Measurements from ENCODE around the gene HOXC6.
A peak's percentile ranks its signal among the peaks of the same experiment; 100 is the strongest.

The HOXC6 gene

DNA sequence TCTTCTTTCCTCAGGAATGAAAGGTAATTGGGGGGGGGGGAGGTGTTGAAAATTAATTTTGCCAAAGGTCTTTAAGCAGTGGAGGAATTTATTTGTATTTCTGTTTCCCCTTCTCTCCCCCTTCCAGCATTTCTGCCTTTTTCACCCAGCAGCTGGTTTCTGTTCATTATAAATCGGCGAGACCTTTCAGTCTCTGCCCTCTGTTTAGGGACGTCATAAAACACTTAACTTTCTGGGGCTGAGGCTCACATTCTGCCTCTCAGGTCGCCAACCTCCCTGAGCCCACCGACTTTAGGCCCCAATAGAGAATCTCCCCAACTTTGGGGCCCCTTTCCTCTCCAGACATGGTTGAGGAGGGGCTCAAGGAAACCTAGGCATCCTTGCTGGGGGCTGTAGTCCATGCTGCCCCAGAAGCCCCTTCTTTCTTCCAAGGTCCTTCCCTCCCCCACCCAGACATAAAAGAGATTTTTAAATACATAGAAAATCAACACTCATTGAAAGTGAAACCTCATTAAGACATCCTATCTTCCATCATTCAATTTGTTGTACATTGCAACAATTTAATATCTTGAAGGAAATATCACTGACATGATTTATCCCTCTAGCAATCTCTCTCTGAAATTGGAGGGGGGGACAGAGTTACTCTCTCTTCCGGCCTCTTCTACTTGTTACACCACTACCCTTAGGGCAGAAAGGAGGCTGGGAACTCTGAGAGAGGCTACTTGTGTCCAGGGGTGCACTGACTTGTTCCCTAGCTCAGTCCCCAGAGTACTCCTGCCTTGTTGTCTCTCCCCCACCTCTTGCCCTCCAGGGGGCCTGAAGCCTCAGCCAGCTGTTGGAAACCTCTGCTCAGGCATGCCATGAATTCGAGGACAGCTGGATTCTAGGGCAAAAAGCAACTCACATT, 2.5 kb upstream of the HOXC6 start (continued):
- no peak for TF ChIP-seq PRDM2 (tag by site-specific recombination; IDR thresholded peaks at IDR 0.05; ENCODE audit: borderline replicate concordance)
- no peak for TF ChIP-seq ZNF670 (tag by site-specific recombination; IDR thresholded peaks at IDR 0.05; ENCODE audit: low read depth)
- TF ChIP-seq GLIS1 (tag by site-specific recombination; IDR thresholded peaks at IDR 0.05) = peak; percentile 98
- TF ChIP-seq, protein P1, sequence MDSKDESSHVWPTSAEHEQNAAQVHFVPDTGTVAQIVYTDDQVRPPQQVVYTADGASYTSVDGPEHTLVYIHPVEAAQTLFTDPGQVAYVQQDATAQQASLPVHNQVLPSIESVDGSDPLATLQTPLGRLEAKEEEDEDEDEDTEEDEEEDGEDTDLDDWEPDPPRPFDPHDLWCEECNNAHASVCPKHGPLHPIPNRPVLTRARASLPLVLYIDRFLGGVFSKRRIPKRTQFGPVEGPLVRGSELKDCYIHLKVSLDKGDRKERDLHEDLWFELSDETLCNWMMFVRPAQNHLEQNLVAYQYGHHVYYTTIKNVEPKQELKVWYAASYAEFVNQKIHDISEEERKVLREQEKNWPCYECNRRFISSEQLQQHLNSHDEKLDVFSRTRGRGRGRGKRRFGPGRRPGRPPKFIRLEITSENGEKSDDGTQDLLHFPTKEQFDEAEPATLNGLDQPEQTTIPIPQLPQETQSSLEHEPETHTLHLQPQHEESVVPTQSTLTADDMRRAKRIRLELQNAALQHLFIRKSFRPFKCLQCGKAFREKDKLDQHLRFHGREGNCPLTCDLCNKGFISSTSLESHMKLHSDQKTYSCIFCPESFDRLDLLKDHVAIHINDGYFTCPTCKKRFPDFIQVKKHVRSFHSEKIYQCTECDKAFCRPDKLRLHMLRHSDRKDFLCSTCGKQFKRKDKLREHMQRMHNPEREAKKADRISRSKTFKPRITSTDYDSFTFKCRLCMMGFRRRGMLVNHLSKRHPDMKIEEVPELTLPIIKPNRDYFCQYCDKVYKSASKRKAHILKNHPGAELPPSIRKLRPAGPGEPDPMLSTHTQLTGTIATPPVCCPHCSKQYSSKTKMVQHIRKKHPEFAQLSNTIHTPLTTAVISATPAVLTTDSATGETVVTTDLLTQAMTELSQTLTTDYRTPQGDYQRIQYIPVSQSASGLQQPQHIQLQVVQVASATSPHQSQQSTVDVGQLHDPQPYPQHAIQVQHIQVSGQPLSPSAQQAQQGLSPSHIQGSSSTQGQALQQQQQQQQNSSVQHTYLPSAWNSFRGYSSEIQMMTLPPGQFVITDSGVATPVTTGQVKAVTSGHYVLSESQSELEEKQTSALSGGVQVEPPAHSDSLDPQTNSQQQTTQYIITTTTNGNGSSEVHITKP (tag by site-specific recombination; IDR thresholded peaks at IDR 0.05) = peak; percentile 33; the same call in 1 of the 2 replicates
- no peak; the same call in 1 of the 2 replicates for TF ChIP-seq ZNF335 (tag by site-specific recombination; conservative IDR thresholded peaks at IDR 0.05)
- no peak for TF ChIP-seq ZNF473 (tag by site-specific recombination; IDR thresholded peaks at IDR 0.05)
- peak; percentile 42; the same call in 1 of the 2 replicates for TF ChIP-seq ZBTB8A (tag by site-specific recombination; IDR thresholded peaks at IDR 0.05)
- TF ChIP-seq ZNF561 (tag by site-specific recombination; IDR thresholded peaks at IDR 0.05; ENCODE audit: borderline replicate concordance) = no peak
- TF ChIP-seq ZNF146 (tag by site-specific recombination; IDR thresholded peaks at IDR 0.05) = no peak
- no peak for TF ChIP-seq ZNF513 (tag by site-specific recombination; IDR thresholded peaks at IDR 0.05)
- no peak for TF ChIP-seq ZNF169 (tag by site-specific recombination; IDR thresholded peaks at IDR 0.05)
- TF ChIP-seq, protein P2, sequence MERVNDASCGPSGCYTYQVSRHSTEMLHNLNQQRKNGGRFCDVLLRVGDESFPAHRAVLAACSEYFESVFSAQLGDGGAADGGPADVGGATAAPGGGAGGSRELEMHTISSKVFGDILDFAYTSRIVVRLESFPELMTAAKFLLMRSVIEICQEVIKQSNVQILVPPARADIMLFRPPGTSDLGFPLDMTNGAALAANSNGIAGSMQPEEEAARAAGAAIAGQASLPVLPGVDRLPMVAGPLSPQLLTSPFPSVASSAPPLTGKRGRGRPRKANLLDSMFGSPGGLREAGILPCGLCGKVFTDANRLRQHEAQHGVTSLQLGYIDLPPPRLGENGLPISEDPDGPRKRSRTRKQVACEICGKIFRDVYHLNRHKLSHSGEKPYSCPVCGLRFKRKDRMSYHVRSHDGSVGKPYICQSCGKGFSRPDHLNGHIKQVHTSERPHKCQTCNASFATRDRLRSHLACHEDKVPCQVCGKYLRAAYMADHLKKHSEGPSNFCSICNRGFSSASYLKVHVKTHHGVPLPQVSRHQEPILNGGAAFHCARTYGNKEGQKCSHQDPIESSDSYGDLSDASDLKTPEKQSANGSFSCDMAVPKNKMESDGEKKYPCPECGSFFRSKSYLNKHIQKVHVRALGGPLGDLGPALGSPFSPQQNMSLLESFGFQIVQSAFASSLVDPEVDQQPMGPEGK (tag by site-specific recombination; IDR thresholded peaks at IDR 0.05) = peak; percentile 63; the same call in 1 of the 2 replicates
- TF ChIP-seq ZNF37A (tag by site-specific recombination; IDR thresholded peaks at IDR 0.05) = no peak
- no peak for TF ChIP-seq ZNF544 (tag by site-specific recombination; IDR thresholded peaks at IDR 0.05)
- no peak for TF ChIP-seq TRIM28 (IDR thresholded peaks at IDR 0.05; ENCODE audit: borderline replicate concordance, low read length)
- no peak for TF ChIP-seq ZNF274 (IDR thresholded peaks at IDR 0.05; ENCODE audit: low read length)
- no peak for TF ChIP-seq ZNF274 (tag by site-specific recombination; IDR thresholded peaks at IDR 0.05; ENCODE audit: borderline replicate concordance)
- no peak for TF ChIP-seq RBAK (tag by site-specific recombination; IDR thresholded peaks at IDR 0.05)
- TF ChIP-seq ZNF555 (tag by site-specific recombination; conservative IDR thresholded peaks at IDR 0.05) = no peak
- no peak for TF ChIP-seq ZNF223 (tag by site-specific recombination; IDR thresholded peaks at IDR 0.05)
- TF ChIP-seq, protein P3, sequence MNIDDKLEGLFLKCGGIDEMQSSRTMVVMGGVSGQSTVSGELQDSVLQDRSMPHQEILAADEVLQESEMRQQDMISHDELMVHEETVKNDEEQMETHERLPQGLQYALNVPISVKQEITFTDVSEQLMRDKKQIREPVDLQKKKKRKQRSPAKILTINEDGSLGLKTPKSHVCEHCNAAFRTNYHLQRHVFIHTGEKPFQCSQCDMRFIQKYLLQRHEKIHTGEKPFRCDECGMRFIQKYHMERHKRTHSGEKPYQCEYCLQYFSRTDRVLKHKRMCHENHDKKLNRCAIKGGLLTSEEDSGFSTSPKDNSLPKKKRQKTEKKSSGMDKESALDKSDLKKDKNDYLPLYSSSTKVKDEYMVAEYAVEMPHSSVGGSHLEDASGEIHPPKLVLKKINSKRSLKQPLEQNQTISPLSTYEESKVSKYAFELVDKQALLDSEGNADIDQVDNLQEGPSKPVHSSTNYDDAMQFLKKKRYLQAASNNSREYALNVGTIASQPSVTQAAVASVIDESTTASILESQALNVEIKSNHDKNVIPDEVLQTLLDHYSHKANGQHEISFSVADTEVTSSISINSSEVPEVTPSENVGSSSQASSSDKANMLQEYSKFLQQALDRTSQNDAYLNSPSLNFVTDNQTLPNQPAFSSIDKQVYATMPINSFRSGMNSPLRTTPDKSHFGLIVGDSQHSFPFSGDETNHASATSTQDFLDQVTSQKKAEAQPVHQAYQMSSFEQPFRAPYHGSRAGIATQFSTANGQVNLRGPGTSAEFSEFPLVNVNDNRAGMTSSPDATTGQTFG (tag by site-specific recombination; IDR thresholded peaks at IDR 0.05; ENCODE audit: borderline replicate concordance) = no peak
- TF ChIP-seq SCRT2 (tag by site-specific recombination; IDR thresholded peaks at IDR 0.05) = peak; percentile 71
- TF ChIP-seq ZNF571 (tag by site-specific recombination; IDR thresholded peaks at IDR 0.05) = no peak
- TF ChIP-seq ZNF423 (tag by site-specific recombination; IDR thresholded peaks at IDR 0.05) = 0 out of 2 replicates have a peak, but pooled peaks have one; percentile 48
